ENCODE data around the gene MAL.
A peak's percentile ranks its signal among the peaks of the same experiment; 100 is the strongest.

MAL gene

DNA sequence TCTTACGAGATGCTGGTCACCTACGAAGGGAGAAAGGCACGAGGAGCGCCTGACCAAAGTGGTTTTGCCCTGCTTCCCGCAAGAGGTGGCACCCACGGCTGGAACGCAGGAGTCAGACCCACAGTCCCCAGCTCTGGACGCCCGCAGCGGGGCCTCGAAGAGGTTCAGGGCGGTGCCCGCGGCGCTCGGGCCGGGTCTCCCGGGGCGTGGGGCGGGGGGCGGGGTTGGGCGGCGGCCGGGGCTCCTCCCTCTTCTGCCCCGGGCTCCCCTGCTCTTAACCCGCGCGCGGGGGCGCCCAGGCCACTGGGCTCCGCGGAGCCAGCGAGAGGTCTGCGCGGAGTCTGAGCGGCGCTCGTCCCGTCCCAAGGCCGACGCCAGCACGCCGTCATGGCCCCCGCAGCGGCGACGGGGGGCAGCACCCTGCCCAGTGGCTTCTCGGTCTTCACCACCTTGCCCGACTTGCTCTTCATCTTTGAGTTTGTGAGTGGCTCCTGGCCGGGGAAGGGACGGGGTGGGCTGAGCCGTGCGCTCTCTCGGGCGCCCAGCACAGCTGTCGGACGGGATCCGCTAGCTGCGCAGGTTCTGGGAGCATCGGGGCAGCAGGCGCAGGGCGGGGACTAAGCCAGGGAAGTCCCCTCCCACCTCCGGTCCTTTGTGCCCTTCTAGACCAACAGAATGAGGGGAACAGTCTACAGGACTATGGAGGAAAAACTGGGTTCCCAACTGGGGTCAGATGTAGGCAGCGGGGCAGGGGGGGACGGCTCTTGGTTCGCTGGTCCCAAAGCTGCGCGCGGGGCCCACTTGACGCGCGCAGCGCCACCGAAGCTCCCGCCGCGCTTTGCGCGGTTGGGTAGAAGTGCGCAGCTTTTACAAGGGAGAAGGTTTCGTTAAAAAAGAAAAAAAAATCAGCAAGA lies at the start of gene MAL:
Gene MAL (plus strand): TSS at position 303 of the 914 bp plus-strand sequence. CDS start 85 bp downstream, at position 388.
- DNase-seq (ENCODE audit: low spot score), result no peak

DNA sequence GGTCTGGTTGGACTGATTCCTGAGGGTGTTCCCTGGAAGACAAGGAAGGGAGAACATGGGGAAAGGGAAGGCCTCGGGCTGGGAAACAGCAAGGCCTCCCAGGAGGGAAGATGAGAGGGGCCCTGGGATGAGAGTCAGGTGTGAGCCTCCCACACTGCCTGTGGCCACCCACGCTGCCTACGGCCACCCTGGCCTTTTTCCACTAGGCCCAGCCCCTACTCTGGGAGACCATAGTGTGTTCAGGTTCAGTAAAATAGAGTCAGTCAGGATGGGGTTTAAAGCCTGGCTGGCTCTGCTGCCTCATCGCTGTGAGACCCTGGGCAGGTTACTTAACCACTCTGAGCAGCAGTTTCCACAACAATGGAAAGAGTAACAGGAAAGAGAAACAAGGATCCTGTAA lies 47.7 kb upstream of the MAL start:
- DNase-seq (ENCODE audit: low spot score), result no peak

DNA sequence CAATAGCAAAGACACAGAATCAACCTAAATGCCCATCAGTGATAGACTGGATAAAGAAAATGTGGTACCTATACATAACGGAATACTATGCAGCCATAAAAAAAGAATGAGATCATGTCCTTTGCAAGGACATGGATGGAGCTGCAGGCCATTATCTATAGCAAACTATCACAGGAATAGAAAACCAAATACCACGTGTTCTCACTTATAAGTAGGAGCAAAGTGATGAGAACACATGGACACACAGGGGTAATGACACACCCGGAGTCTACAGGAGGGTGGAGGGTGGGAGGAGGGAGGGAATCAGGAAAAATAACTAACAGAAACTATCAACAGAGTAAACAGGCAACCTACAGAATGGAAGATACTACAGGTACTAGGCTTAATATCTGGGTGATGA lies 46.6 kb upstream of the MAL start:
- no peak for DNase-seq (ENCODE audit: low spot score)

DNA sequence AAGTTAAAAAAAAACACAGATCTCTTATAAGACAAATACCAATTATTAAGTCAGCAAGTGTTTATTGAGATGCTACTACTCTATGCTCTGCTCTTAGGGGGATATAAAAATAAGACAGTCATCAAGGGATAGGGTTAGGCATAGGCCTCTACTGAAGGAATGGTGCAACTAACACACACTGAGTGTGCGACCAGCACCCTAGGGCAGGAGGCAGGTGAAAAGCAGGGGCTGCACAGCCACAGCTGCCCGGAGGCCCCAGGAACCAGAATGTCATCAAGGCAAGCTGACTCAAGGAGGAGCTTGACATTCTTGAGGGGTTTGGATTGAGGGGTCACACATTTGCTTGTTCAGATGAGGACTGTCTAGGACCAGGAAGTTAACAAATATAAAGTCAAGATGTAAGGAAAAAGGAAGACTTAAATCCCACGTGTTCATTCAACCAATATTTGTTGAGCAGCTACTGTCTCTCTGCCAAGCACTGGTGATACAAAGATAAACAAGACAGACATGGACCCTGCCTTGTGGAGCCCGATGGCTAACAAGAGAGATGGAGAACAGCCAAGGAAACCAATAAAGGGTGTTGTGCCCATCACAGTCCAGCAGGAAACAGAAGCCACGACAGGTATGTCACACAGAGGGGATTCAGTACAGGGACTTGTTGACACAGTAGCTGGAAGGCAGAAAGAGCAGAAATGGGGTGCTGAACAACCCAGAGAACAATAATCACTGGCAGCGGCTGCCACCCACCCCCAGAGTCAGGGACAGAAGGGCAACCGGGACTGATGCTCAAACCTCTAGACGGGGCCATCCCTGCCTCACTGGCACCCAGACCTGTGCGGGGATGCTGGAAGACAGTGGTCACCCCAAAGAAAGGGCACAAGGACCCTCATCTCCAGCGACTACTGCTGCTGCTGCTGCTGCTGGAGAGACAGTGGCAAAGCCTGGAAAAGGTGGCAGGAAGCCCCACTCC lies 45.8 kb upstream of the MAL start:
- DNase-seq (ENCODE audit: low spot score), result no peak

DNA sequence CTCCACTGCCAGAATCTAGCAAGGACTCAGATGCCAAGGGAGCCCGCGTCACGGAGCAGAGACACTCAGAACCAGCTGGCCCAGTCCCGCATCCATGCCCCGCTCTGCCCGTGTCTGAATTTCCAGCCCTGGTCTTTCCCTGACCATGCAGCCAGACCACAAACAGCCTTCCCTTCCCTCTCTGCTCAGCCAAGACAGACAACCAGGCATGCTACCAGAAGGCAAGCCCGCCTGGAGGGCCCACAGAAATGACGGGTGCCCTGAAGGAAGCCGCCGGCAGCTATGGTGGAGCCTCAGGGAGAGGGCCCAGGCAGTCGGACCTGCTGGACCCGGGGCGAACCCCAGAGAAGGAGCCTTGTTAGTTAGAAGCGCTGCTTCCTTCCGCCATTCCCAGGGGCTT lies 45.1 kb upstream of the MAL start:
- DNase-seq (ENCODE audit: low spot score), result no peak

DNA sequence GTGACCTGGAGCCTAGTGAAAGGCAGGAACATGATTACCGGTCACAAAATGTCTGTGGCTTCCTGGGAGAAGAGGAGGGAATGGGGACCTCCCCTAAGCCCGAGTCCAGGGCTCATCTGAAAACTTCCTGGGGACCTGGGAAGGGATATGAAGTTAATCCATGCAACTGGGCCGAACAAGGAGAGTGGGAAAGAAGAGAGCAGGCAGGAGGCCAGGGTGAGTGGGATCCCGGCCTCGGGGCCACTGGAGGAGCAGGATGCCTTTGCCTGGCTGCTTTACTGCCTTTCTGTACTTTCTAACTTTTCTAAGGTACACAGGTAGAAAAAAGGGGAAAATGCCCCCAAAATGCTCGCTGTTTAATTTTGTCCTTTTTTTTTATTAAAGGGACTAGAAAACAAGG lies 43.4 kb upstream of the MAL start:
- DNase-seq (ENCODE audit: low spot score), result no peak

DNA sequence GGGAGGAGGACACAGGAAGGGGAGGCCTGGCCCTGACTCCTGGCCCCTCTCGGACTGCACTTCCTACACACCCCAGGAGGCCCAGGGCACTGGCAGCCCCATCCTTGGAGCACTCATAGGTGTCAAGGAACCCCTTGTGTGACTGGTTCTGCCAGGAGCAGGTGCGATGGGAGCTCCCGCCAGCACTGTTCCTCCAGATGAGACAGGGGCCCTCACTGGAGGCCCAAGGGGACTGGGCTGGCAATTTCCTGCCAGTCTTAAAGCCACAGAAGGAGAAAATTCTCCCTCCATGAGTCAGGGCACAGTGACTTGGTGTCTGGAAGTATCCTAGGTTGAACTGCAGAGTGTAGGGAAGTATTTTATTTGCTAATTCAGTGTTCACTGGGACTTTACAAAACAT lies 42.8 kb upstream of the MAL start:
- DNase-seq (ENCODE audit: low spot score), result no peak

DNA sequence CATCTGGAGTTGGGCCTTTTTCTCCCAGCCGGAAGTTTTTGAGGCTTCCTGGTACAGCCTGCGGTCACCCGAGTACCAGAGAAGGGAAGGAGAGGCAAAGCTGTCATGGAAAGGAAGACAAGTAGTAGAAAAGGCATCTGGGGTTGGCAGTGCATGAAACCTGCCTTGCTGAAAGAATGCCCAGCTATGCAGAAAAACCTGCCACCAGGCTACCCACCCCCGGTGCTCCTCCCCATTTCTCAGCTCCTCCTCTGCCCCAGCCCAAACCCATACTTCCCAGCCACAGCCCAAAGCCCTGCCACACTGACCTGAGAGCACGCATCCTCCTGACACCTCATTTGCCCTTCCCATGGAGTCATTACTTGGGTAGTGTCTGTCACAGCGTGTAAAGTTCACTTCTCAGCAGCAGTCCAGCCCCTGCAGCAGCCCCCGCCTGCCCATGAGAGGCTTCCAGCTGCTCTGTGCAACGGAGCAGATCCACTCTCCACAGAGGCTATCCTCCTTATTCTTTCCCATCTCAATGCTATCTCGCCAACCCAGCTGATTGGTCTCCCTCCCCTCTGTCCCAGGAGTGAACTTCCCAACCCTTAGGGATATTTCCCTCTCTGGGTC lies 40.4 kb upstream of the MAL start:
- DNase-seq (ENCODE audit: low spot score), result no peak

DNA sequence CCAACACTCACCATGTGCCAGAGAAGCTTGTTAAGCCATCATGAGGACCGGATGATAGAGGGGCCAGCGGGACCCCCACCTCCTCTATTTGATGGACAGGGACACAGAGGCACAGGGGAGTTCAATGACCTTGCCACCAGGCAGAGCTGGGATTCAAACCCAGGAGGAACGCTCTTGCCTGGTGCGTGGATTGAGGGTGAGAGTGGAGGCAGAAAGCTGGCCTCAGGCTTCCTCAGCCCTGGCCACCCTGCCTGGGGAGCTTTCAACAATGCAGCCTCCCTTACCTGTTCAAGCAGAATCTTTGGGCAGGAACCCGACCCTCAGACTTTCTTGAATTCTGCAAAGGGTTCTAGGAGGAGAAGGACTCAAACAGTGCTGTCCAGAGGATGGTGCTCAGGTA lies 39.9 kb upstream of the MAL start:
- DNase-seq (ENCODE audit: low spot score), result no peak

DNA sequence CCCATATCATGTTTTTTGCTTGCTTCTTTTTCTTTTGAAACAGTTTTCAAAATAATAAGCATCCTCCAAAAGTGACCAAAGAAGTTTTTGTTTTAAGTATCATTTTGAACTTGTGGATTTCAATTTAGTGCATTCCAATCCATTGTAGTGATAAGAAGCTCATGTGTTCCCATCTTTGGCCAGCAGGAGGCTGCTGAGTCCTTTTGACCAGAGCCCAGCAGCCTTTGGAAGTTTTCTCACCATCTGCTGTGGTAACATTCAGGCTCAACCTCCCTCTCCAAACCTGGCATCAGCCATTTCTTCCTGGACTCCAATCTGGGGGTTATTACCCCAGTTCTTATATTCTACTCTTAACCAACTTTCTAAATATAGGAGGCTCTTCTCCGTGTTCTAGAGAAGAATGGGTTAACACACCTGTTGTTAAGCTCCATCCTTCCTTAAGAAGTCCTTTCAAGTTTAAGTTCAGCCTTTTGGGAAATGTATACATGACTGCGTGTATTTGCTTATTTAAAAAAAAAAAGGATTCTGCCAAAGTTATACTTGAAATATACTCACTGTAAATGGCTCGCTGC lies 39.0 kb upstream of the MAL start:
- no peak for DNase-seq (ENCODE audit: low spot score)

DNA sequence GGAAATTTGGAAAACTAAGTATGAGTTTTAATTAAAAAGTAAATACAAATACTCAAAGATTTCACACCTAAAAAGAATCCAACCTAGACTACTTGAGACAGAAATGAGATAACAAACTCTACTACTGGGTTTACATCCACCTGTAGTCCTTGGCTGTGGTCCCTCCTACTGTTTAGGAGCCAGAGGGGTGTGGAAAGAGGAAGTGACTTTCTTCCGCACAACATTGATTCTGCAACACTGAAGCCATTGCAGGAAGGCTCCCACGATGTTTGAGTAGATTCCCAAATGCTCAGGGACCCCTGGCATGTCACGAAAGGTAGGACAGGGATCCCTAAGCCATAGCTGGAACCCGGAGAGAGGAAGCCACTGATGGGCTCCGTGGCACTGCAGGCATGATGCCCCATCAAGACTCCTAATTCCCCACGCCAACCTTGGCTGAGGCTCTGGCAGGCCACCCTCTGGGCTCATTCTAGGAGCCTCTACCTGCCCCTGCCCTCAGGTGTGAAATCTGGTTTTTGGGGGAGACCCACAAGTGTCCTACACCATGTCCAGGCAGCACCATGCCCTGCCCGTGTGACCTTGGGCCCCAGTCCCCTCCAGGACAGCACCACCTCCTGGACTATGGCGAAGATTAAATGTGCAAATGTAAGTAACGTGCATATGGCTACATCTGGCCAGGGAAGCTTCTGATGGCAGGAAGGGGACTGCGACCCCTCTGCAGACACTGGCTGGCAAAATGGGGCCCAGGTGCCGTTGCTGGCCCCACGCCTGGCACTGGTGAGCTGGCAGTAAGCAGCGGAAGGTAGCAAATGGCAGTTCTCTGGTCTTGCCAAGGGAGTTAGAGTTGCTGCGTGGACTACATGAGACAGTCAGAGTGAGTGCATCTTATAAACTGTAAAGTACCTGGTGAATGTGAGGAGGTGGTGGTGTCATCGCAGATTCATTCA lies 38.2 kb upstream of the MAL start:
- DNase-seq (ENCODE audit: low spot score), result no peak

DNA sequence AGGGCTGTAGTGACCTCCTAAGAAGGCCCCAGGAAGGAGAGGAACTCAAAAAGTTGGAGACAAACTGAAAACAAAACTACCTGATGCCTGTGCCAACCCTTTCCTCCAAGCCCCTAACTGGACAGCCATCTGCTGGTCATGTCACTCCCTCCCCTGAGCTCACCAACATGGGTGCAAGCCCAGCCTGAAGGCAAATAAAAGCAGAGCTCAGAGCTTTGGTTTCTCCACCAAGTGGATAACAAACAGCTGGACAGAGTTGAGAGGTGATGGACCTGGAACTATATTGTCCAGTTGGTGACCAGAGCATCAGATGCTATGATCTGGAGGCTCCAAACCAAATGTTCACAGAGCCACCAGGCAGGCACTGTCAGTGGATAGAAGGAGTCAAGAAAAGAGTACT lies 34.6 kb upstream of the MAL start:
- no peak for DNase-seq (ENCODE audit: low spot score)

DNA sequence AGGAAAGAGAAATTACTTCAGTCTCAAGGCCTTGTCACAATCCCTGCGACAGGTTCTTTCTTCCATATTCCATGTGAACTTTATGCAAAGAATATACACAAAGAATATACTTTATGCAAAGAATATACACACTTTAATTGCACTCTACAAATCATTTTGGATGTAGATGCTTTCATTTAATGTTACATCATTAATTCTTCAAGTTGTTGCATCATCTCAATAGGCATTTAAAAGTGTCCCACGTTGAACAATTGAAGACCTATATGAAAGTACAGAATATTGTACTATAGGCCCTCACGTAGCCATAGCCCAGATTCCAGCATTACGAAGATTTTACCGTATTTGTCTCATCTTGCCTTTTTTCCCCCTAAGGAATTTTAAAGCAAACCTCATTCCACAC lies 33.1 kb upstream of the MAL start:
- DNase-seq (ENCODE audit: low spot score), result no peak

DNA sequence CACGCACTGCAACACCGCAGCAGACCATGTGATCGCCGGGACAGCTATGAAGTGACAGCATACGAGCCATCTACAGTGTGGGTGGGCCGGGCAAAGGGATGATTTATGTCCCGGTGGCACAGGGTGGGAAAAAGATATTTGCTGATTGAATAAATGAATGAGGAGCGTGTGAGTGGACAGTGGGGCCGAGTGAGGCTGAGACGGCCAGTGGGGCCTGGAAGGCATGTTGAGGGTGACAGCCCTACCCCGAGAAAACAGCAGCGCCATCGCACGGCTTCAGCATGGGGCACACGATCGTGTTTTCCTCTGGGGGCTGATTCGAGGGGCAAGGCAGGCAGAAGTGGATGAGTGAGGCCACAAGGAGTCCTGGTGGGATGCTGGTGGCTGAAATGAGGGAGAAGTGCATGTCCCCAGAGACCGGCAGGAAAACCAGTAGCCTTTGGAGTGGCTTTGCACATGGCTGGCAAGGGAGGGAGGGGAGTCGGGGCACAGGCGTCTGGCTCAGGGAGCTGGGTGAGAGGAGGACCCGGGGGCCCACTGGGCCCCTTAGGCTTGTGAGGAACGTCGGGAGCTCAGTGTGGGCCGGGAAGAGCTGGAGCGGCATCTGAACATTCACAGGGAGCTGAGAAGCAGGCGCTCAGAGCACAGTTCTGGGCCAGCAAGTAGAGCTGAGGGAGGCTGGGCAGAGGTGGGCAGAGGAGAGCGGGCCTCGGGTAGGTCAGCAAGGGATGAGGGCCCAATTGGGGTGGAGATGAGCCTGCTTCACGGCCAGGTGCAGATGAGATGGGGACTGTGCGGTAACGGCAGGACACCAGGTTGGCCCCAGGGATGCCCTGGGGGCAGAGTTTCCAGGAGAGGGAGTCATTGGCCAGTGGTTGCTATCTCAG lies 32.1 kb upstream of the MAL start:
- peak; percentile 32 for DNase-seq (ENCODE audit: low spot score)

DNA sequence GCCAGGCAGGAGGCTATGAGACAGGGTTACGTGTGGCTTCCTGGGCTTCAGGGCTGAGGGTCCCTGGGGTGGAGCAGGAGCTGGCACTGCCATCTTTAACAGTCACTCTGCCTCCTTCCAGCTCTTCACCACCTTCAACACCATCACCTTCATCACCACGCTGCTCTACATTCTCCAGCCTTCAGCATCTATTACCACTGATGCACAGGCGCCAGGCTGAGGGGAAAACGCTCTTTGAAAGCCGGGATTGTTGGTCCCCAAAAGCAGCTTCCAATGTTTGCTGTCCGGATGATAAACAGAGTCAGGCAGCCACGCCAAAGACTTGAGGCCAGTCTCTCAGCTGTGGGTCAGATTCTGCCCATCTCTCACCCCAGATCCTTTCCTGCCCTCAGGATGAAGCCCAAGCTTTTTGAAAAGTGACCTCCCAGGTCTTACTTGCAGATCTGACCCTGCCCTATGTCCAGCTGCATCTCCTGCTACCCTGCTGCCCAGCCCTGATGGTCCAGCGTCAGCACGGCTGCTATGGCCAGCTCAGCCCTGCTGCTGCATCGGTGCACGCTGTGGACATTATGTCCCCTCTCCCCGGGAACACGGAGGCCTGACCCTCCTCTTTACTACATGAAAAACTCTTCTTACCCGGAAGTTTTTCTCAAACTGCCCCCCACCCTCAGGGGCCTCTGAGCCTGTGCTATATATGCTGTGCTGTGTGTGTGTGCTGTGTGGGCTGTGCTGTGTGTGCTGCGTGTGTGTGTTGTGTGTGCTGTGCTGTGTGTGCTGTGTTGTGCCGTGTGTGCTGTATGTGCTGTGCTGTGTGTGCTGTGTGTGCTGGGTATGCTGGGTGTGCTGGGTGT lies 31.2 kb upstream of the MAL start:
- DNase-seq (ENCODE audit: low spot score), result peak; percentile 35

DNA sequence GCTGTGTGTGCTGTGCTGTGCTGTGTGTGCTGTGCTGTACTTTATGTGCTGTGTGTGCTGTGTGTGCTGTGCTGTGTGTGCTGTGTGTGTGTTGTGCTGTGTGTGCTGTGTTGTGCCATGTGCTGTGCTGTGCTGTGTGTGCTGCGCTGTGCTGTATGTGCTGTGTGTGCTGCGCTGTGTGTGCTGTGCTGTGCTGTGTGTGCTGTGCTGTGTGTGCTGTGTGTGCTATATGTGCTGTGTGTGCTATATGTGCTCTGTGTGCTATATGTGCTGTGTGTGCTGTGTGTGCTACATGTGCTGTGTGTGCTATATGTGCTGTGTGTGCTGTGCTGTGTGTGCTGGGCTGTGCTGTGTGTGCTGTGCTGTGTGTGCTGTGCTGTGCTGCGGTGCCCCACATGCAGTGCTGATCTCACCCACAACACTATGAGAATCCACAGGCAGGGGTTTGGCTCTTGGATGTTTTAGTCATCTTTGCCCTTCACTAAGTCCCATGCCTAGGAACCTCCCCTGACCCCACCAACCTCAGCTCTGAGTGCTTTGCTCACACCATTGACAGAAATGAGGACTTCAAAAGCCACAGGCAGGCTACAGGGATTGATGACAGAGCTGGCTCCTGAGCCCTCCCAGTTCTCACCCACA lies 30.5 kb upstream of the MAL start:
- no peak for DNase-seq (ENCODE audit: low spot score)

DNA sequence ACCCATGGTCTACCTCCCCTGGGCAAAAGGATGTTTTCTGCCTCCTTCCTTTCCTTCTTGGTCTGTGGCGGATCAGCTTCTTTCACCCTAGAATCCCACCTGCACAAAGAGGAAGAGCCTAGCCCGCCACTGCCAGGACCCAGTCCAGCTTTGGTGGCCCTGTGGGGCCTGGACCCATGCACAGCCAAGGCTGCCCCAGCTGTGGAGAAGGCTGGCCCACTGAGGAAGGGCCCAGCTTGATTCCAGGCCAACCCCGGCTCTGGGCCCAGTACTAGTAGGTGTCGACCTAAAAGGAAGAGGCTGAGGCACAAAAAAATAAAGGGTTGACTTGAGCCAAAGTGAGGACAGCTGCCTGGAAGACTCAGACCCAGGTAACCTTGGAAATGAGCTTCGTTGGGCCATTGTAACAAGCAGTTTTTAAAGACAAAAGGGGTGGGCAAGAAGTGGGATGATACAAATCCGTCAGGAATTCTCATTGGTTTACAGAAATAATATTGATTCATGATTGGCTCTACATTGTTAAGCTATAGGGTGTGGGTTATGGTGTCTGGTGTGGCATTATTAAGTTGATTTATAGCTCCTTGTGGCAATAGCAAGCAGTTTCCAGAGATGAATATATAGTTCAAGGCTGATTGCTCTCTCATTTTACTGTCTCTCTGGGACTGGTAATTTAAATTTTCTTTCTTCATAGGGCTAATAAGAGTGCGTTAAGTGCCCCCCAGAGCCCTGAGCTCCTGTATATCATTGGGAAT lies 29.8 kb upstream of the MAL start:
- no peak for DNase-seq (ENCODE audit: low spot score)
